ENCODE measurements around the gene TMEM184B. TPM values are rescaled to one million over a fixed set of nuclear protein-coding genes. Genes with fewer than 3 reads are reported as not detected.
A peak's percentile ranks its signal among the peaks of the same experiment; 100 is the strongest.

Gene TMEM184B
- total RNA-seq, 1 experiment from 2014 or later, result 44.5 TPM

DNA sequence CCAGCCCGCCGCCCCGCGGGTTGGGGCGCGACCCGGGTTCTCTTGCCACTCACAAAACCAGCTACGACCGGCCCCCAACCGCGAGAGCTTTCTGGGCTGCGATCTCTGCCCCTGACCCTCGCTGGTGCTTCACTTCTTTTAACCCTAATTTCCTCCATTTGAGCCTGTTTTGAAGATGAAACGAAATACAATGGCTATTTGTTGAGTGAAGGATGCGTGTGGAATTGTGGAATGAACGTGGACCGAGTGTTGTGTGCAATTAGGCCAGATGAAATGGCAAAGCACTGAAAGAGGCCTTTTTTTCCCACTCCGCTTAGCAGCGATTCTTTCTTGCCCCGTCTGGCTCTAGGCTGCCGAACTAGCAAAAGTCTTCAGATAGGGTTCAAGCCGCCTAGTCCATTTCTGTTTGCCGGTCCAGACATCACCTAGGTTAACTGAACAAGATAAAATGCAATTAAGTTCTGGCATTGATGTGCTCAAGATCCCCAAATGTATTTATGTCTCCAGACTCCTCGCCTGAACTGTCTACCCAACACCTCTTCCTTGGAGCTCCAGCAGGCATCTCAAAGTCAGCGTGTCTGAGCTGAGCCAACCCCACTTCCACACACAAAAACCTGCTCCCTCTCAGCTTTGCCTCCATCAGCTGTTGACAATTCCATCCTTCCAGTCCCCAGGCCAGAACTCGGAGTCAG is 471 bp upstream of the TMEM184B start:
- Histone ChIP-seq H3K36me3 (replicated peaks; ENCODE audit: control insufficient read depth, insufficient read depth, low read length) (peaks cover 5% of the 10 kb centered on the region; the same call in 1 of the 2 replicates), H3K27me3 (ENCODE audit: control insufficient read depth, insufficient read depth, low read length) (no peaks in the 10 kb centered on the region; the same call in none of the 2 replicates), H3K4me3 (ENCODE audit: insufficient read depth, low read depth, low read length) (peak overlapping the region; percentile 56)
- DNase-seq, result no peak

DNA sequence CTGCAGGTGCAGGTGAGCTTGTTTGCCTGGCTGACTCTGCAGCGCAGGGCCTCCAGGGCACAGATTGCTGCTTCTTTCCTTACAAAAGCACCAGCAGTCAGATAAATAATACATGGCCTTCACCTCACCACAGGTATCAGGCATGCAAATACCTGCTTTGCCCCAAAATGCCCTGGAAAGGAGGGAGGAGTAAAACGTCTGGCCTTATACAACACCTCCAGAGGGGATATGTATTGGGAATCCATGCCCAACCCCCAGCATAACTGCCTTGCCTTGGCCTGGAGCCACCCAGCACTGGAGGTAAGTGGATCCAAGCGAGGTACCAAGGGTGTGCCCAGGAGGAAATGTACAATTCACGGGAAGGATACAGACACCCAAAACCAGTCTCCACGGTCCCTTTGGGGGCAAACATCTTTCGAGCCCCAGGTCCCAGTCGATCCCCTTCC is 860 bp downstream of the TMEM184B start:
- H3K36me3 ChIP-seq (replicated peaks; ENCODE audit: control insufficient read depth, insufficient read depth, low read length), result peaks cover 5% of the 10 kb centered on the region
- DNase-seq, result peak; percentile 79
- H3K4me3 ChIP-seq (ENCODE audit: insufficient read depth, low read depth, low read length), result peak overlapping the region; percentile 91
- H3K27me3 ChIP-seq (ENCODE audit: control insufficient read depth, insufficient read depth, low read length), result no peaks in the 10 kb centered on the region; the same call in none of the 2 replicates

DNA sequence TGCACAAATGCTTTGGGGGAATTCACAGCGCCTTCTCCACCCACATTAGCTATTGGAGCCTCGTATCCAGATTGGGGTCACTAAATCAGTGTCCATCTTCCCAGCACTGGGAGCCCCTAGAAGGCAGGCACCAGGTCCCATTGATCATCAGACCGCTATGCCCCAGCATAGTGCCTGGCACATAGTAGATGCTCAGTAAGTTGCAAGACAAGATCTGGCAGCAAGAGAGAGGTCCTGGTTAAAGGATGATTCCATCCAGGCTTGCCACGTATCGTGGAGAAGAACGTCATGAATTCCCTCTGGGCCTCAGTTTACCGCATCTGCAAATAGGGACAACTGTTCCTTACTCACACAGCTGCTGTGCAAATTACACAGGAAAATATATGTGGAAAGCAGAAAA is 1.7 kb downstream of the TMEM184B start:
- no peaks in the 10 kb centered on the region; the same call in none of the 2 replicates for H3K27me3 ChIP-seq (ENCODE audit: control insufficient read depth, insufficient read depth, low read length)
- peaks cover 5% of the 10 kb centered on the region for H3K36me3 ChIP-seq (replicated peaks; ENCODE audit: control insufficient read depth, insufficient read depth, low read length)
- DNase-seq, result no peak
- no peak overlapping the region for H3K4me3 ChIP-seq (ENCODE audit: insufficient read depth, low read depth, low read length)

DNA sequence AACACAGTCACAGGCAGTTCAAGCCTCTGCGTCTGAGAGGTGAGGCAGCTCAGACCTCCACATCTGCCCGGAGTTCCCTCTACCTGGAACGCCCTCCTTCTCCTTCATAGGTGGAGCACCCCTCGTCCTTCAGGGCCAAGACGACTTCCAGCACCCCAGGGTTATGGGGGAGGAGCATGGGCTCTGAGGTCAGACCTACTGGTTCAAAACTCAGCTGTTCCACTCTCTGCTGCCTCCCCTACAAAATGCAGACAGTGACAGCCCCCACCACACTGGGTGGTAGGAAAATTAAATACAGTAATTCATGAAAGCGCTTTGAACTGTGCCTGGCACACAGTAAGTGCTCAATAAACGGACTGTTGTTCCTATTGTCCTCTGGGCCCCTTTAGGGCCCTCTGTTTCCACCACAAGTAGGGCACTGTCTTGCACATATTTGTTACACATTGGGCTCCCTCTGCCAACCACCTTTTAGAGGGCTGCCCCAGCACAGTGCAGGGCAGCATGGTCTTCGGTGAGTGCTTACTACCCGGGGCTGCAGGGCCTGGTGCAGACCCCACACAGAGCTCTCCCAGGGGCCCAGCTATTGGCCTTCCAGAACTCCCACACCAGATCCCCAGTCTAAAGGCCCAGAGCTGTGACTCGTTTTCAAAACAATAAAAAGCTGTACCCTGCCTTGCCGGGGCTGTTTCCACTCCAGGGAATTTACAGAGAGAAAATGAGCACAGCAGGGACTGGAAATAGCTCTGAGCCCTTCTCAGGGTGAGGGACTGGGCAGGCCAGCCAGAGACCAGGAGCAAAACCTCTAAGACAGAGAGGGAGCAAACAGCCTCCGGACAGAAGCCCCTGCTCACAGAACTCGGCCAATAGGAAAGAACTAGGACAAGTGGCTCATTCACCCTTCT is 2.5 kb downstream of the TMEM184B start:
- DNase-seq, result no peak
- no peak overlapping the region for H3K4me3 ChIP-seq (ENCODE audit: insufficient read depth, low read depth, low read length)
- H3K27me3 ChIP-seq (ENCODE audit: control insufficient read depth, insufficient read depth, low read length), result no peaks in the 10 kb centered on the region; the same call in none of the 2 replicates

DNA sequence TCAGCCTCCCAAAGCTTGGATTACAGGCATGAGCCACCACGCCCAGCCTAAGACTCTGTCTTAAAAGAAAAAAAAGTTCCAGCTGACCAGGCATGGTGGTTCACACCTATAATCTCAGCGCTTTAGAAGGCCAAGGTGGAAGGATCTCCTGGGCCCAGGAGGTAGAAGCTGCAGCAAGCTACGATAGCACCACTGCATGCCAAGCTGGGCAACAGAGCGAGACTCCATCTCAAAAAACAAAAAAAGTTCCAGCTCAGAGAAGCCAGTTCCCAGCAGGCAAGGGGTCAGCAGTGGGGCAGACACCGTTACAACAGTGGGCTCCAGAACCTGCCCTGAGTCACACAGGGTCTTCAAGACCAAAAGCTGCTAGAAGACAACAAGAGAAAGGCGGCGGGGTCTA is 3.3 kb downstream of the TMEM184B start:
- DNase-seq, result no peak
- Histone ChIP-seq H3K36me3 (replicated peaks; ENCODE audit: control insufficient read depth, insufficient read depth, low read length) (peaks cover 5% of the 10 kb centered on the region), H3K4me3 (ENCODE audit: insufficient read depth, low read depth, low read length) (no peak overlapping the region), H3K27me3 (ENCODE audit: control insufficient read depth, insufficient read depth, low read length) (no peaks in the 10 kb centered on the region; the same call in none of the 2 replicates)

More for the DNA sequence above, 2.5 kb downstream of the TMEM184B start:
- H3K36me3 ChIP-seq (replicated peaks; ENCODE audit: control insufficient read depth, insufficient read depth, low read length), result peaks cover 5% of the 10 kb centered on the region

DNA sequence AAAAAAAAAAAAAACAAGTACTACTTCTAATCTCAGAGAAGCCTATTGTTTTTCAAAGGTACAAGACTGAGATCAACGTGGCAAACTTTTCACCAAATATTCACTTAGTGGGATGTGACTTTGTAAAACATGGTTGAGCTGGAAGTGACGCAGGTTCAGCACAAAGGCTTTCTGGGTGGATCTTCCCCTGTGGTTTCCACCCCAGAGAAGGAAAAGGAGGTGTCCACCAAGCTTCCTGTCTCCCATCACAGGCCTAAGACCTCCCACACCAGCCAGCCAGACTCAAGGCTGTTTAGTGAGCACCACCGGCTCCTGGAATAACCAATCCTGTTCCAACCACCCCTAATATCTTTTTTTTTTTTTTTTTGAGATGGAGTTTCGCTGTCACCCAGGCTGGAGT is 5.7 kb downstream of the TMEM184B start:
- H3K36me3 ChIP-seq (replicated peaks; ENCODE audit: control insufficient read depth, insufficient read depth, low read length), result peaks cover 5% of the 10 kb centered on the region
- H3K27me3 ChIP-seq (ENCODE audit: control insufficient read depth, insufficient read depth, low read length), result no peaks in the 10 kb centered on the region; the same call in 1 of the 2 replicates
- DNase-seq, result no peak
- H3K4me3 ChIP-seq (ENCODE audit: insufficient read depth, low read depth, low read length), result no peak overlapping the region

DNA sequence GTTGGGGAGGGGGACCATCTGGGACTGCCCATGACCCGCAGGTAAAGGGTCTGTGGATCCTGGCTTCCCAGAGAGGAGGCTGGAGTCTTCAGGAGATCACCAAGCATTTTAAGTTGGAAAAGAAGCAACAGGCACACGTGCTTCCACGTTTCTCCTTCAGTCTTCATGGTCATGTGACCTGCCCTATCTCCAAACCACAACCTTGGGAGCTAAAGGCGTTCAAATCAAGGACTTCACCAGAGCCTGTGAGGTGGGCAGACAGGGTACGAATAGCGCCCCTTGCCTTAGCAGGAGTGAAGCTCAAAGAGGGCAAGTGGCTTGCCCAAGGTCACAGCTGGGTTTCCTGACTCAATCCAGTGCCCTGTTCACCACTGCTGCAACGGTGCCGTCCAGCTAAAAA is 6.7 kb downstream of the TMEM184B start:
- DNase-seq, result no peak

DNA sequence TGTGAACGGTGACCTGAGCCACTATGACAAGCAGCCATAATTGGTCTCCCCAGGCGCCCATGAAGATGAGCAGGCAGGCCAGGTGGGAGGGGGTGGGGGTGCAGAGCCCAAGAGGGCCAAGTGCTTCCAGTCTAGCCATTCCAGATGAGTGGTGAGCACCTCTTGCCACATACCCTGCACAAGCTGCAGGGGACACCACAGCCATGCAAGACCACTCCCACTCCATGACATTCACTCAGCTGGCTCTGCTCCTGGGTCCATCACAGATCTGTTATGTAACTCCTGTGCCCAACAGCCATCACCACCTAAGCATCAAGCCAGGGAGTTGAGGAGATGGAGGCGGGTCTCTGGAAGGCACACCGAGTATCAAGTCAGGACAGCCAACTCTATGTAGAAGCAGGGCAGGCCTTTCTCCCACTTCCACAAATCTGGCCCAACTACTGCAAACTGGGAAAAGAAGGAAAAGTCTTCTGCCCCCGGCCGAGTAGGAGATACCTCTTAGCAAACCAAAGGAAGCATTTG is 8.4 kb downstream of the TMEM184B start:
- Histone ChIP-seq H3K27me3 (ENCODE audit: control insufficient read depth, insufficient read depth, low read length) (no peaks in the 10 kb centered on the region), H3K36me3 (replicated peaks; ENCODE audit: control insufficient read depth, insufficient read depth, low read length) (no peaks in the 10 kb centered on the region; the same call in none of the 2 replicates), H3K4me3 (ENCODE audit: insufficient read depth, low read depth, low read length) (no peak overlapping the region)
- no peak for DNase-seq

More for the DNA sequence above, 6.7 kb downstream of the TMEM184B start:
- Histone ChIP-seq H3K4me3 (ENCODE audit: insufficient read depth, low read depth, low read length) (no peak overlapping the region), H3K27me3 (ENCODE audit: control insufficient read depth, insufficient read depth, low read length) (no peaks in the 10 kb centered on the region), H3K36me3 (replicated peaks; ENCODE audit: control insufficient read depth, insufficient read depth, low read length) (peaks cover 4% of the 10 kb centered on the region)

DNA sequence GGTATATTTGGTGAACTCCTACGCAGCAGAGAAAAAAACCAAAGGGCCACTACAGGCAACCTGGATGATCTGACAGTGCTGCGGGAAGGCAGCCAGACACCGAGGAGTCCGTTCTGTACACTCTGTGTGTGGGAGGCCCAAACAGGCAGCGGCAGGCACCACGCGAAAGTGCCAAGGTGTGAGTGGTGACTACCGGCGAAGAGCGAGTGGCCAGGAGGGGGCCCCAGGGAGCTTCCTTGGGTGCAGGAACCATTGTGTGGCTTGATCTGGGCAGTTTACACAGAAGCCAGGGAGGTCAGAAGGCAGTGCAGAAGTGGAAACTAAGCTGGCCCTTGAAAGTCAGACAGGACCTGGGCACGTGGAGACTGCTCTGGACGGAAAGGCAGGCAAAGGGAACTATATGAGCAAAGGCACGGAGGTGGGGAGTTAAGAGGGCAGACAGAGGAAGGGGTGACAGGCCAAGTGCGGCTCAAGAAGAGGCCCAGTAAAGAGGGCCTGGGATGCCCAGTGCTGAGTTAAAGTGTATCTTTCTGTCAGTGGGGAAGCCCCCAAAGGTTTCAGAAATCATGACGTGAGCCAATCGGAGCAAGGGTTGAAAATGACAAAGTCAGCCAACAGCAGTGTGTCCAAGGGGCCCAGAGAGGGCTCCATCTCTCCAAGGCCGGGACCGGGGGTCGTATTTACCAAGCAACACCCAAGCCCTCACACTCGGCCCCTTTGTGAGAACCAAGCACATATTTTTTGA is 10.6 kb downstream of the TMEM184B start:
- DNase-seq, result peak; percentile 88
- Histone ChIP-seq H3K27me3 (ENCODE audit: control insufficient read depth, insufficient read depth, low read length) (no peaks in the 10 kb centered on the region), H3K4me3 (ENCODE audit: insufficient read depth, low read depth, low read length) (no peak overlapping the region), H3K36me3 (replicated peaks; ENCODE audit: control insufficient read depth, insufficient read depth, low read length) (no peaks in the 10 kb centered on the region; the same call in 1 of the 2 replicates)

DNA sequence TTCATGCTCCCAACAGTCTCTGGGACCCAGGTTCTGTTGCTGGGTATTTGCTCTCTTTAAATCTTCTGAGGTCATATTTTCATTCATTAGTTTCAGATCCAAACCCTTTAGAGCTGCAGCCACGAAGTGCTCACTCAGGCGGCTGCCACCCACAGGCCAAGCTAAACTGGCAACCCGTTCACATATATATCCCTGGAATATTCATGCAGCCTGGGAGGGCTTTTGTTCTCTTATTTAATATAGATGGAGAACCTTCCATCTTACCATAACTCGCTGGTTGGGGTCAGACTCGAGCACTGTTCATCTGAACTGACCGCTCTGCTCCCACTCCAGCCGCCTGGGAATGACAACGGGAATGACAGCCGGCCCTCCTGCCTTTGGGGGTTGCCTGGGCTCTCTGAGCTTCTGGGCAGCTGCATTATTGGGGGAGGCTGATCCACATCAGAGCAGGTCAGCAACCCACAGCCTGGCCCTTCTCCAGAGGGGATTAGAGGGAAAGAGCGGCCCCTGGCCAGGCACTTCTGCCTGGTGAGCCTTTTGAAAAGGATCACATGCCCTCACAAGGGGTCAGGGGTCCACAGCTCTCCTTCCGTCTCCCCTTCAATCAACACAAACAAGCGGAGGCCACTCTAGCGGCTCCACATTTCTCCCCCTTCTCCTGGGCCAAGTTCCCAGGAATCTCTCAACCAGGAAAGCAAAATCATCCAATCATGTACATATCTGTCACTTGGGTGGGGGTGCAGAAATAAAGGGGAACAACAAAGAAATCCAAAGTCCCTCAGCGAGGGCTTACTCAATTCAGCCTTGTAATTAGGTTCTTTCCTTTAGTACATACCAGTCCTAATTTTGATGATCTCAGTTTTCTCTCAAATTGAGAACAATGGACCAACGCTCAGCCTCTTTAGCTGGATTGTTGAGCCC is 11.8 kb downstream of the TMEM184B start:
- DNase-seq, result no peak
- Histone ChIP-seq H3K27me3 (ENCODE audit: control insufficient read depth, insufficient read depth, low read length) (no peaks in the 10 kb centered on the region), H3K36me3 (replicated peaks; ENCODE audit: control insufficient read depth, insufficient read depth, low read length) (no peaks in the 10 kb centered on the region; the same call in 1 of the 2 replicates), H3K4me3 (ENCODE audit: insufficient read depth, low read depth, low read length) (no peak overlapping the region)

DNA sequence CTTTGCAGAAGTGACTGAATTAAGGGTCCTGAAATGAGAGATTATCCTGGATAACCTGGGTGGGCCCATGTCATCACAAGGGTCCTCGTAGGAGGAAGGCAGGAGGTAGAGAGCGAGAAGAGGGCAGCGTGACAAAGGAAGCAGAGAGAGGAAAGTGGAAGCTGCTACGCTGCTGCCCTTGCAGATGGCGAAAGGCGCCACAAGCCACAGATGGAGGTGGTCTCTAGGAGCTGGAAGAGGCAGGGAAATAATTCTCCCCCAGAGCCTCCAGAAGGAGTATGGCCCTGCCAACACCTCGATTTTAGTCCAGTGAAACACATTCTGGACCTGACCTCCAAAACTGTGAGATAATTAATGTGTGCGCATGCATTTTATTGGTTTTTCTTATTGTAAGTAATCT is 13.4 kb downstream of the TMEM184B start:
- Histone ChIP-seq H3K4me3 (ENCODE audit: insufficient read depth, low read depth, low read length) (no peak overlapping the region), H3K36me3 (replicated peaks; ENCODE audit: control insufficient read depth, insufficient read depth, low read length) (no peaks in the 10 kb centered on the region; the same call in 1 of the 2 replicates), H3K27me3 (ENCODE audit: control insufficient read depth, insufficient read depth, low read length) (no peaks in the 10 kb centered on the region)
- no peak for DNase-seq

DNA sequence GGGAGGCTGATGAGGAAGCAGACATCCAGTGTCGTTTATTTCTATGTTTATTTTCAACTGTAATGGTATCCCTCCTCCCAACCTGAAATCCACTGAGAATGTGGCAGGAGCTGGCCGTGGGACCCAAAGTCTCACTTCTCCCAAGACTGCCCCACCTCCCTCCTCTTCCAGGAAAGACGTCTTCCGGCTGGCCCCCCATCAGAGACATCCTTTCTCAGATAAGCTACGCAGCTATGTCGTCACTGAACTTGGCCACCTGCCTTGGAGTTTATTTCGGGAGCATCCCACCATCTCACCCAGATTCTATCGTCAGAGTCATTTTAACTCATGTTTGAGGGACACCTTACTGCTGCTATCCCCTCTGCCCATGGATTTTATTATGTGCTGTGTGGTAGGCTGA is 13.9 kb downstream of the TMEM184B start:
- H3K27me3 ChIP-seq (ENCODE audit: control insufficient read depth, insufficient read depth, low read length), result no peaks in the 10 kb centered on the region
- H3K36me3 ChIP-seq (replicated peaks; ENCODE audit: control insufficient read depth, insufficient read depth, low read length), result no peaks in the 10 kb centered on the region
- no peak for DNase-seq
- no peak overlapping the region for H3K4me3 ChIP-seq (ENCODE audit: insufficient read depth, low read depth, low read length)

DNA sequence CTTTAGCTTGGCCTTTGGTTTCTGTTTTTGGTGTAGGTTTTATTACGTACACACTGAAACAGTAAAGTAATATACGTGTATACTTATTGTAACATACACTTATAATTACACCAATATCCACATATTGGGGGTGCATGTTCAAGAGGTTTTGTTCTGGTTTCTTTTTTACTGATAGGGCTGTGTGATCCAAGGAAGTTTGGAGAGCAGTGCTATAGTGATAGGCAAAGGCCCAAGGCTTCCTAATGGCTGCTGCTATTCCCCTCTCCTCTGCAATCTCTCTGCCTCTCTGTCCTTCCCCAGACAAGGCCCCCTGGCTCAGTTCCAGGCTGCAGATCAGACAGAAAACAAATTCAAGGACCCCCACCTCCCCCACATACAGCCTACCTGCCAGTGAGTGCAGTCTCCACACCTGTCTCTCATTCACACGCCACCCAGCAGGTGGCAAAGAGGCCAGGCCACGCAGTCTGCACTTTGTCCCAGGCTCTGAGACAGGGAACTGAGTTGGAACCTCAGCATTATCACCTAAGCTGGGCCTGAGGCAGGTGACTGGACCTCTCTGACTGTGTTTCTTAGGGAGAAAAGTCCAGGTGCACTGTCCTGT is 15.1 kb downstream of the TMEM184B start:
- Histone ChIP-seq H3K4me3 (ENCODE audit: insufficient read depth, low read depth, low read length) (no peak overlapping the region), H3K36me3 (replicated peaks; ENCODE audit: control insufficient read depth, insufficient read depth, low read length) (no peaks in the 10 kb centered on the region), H3K27me3 (ENCODE audit: control insufficient read depth, insufficient read depth, low read length) (no peaks in the 10 kb centered on the region)
- no peak for DNase-seq
